HG02852 (cell line): ENCODE data around the gene XXYLT1.
A peak's percentile ranks its signal among the peaks of the same experiment; 100 is the strongest.

Source experiments
- ATAC-seq: cut with Tn5 transposase; IDR thresholded peaks from one replicate; pipeline ENCODE4 v1.9.1; 2021; ENCODE audit warnings: mild to moderate bottlenecking, moderate library complexity; ENCODE audit not compliant: unreplicated experiment

Gene XXYLT1

GRCh38 chr3:195209083-195209846 lies 61.7 kb downstream of the XXYLT1 start:
- no peak for ATAC-seq

- no peak for ATAC-seq
Measured at GRCh38 chr3:195208631-195209030, 62.3 kb downstream of the XXYLT1 start.

- ATAC-seq, result peak; percentile 91
Measured at GRCh38 chr3:195208183-195208582, 62.8 kb downstream of the XXYLT1 start.

- peak; percentile 35 for ATAC-seq
Measured at GRCh38 chr3:195207731-195208130, 63.2 kb downstream of the XXYLT1 start.

- ATAC-seq, result no peak
Measured at GRCh38 chr3:195207056-195207455, 63.9 kb downstream of the XXYLT1 start.

GRCh38 chr3:195204360-195205163 lies 66.4 kb downstream of the XXYLT1 start:
- no peak for ATAC-seq

GRCh38 chr3:195203606-195204005 lies 67.4 kb downstream of the XXYLT1 start:
- no peak for ATAC-seq

GRCh38 chr3:195201295-195201694 lies 69.7 kb downstream of the XXYLT1 start:
- ATAC-seq, result no peak

- ATAC-seq, result no peak
Measured at GRCh38 chr3:195200010-195200822, 70.7 kb downstream of the XXYLT1 start.

GRCh38 chr3:195198426-195199346 lies 72.3 kb downstream of the XXYLT1 start:
- ATAC-seq, result no peak

GRCh38 chr3:195197765-195198425 lies 73.1 kb downstream of the XXYLT1 start:
- ATAC-seq, result no peak

- ATAC-seq, result no peak
Measured at GRCh38 chr3:195196266-195196665, 74.7 kb downstream of the XXYLT1 start.

GRCh38 chr3:195195321-195196209 lies 75.4 kb downstream of the XXYLT1 start:
- no peak for ATAC-seq

- ATAC-seq, result no peak
Measured at GRCh38 chr3:195194559-195195206, 76.3 kb downstream of the XXYLT1 start.

GRCh38 chr3:195191580-195191979 lies 79.4 kb downstream of the XXYLT1 start:
- ATAC-seq, result no peak

GRCh38 chr3:195189821-195190220 lies 81.1 kb downstream of the XXYLT1 start:
- no peak for ATAC-seq

- ATAC-seq, result no peak
Measured at GRCh38 chr3:195188426-195188927, 82.5 kb downstream of the XXYLT1 start.
